Activated CD8-positive, alpha-beta memory T cell treated with anti-CD3 and anti-CD28 coated beads, Interleukin-2, amount 50 U/mL, for 1 hour (primary cell): Measurements from ENCODE around the gene RGS19.
"Not testable (repeated sequence)": the region's sequence is repeated elsewhere in the genome, so short reads cannot be mapped to it uniquely, and the experiment has no call there.

ENCODE experiments used
- DNase-seq: peaks from one replicate; pipeline ENCODE4 v3.0.0-alpha.2; 2020; ENCODE audit errors: extremely low read depth

Gene RGS19

GRCh38 chr20:64095455-64095854 is 16.1 kb upstream of the RGS19 start:
- DNase-seq, result no peak

GRCh38 chr20:64093013-64093503 is 13.7 kb upstream of the RGS19 start:
- DNase-seq, result no peak

- no peak for DNase-seq
Observed at GRCh38 chr20:64092258-64093012, 13.1 kb upstream of the RGS19 start.

- DNase-seq, result no peak
Observed at GRCh38 chr20:64091770-64092169, 12.5 kb upstream of the RGS19 start.

- no peak for DNase-seq
Observed at GRCh38 chr20:64091340-64091739, 12.0 kb upstream of the RGS19 start.

- DNase-seq, result no peak
Observed at GRCh38 chr20:64090165-64090564, 10.8 kb upstream of the RGS19 start.

- DNase-seq, result not testable (repeated sequence)
Observed at GRCh38 chr20:64088586-64088985, 9.3 kb upstream of the RGS19 start.

GRCh38 chr20:64087226-64087825 is 8.0 kb upstream of the RGS19 start:
- DNase-seq, result not testable (repeated sequence)

GRCh38 chr20:64086801-64087200 is 7.5 kb upstream of the RGS19 start:
- DNase-seq, result no peak

GRCh38 chr20:64084685-64085152 is 5.4 kb upstream of the RGS19 start:
- DNase-seq, result no peak

- no peak for DNase-seq
Observed at GRCh38 chr20:64083804-64084684, 4.7 kb upstream of the RGS19 start, which contains the start of gene LKAAEAR1. LKAAEAR1 (minus strand) TSS chr20:64084398; CDS start chr20:64084219, 179 bp downstream.

- no peak for DNase-seq
Observed at GRCh38 chr20:64083378-64083803, 4.1 kb upstream of the RGS19 start.

- DNase-seq, result no peak
Observed at GRCh38 chr20:64082820-64083377, 3.6 kb upstream of the RGS19 start.

- DNase-seq, result no peak
Observed at GRCh38 chr20:64082126-64082731, 2.9 kb upstream of the RGS19 start.

- DNase-seq, result no peak
Observed at GRCh38 chr20:64081624-64081964, 2.3 kb upstream of the RGS19 start.

- no peak for DNase-seq
Observed at GRCh38 chr20:64080813-64081623, 1.7 kb upstream of the RGS19 start.

- no peak for DNase-seq
Observed at GRCh38 chr20:64080013-64080812, 895 bp upstream of the RGS19 start, which contains the start of gene OPRL1. OPRL1 (plus strand) TSS chr20:64080082; CDS start chr20:64092721, 12,639 bp downstream.

- no peak for DNase-seq
Observed at GRCh38 chr20:64078934-64079272, 415 bp downstream of the RGS19 start.

- DNase-seq, result no peak
Observed at GRCh38 chr20:64077876-64078551, 1.3 kb downstream of the RGS19 start.
